Fibroblast of lung (primary cell): ENCODE results near the gene OPTC. TPM values are rescaled to one million over a fixed set of nuclear protein-coding genes. Genes with fewer than 3 reads are reported as not detected.
A peak's percentile ranks its signal among the peaks of the same experiment; 100 is the strongest.

Source experiments
- DNase-seq, 2 donors: peaks; one replicate each; pipeline versions ENCODE4 v3.0.0 to v3.0.0-alpha.2; 2010; ENCODE audit warnings: low read depth in 2 of 2
- H2AFZ ChIP-seq: 2 replicates; pipeline ENCODE4 v1.5.1; 2012; ENCODE audit warnings: low read length, control low read depth, inconsistent platforms
- H3K27ac ChIP-seq: 2 replicates; pipeline ENCODE4 v1.5.1; 2011; ENCODE audit warnings: low read length, control low read depth; ENCODE audit not compliant: insufficient read depth
- H3K27me3 ChIP-seq: 2 replicates; pipeline ENCODE4 v1.5.1; 2011; ENCODE audit warnings: mild to moderate bottlenecking, low read length; ENCODE audit not compliant: control insufficient read depth, insufficient read depth
- H3K36me3 ChIP-seq: 2 replicates; pipeline ENCODE4 v1.5.1; 2011; ENCODE audit warnings: low read length; ENCODE audit not compliant: control insufficient read depth, insufficient read depth
- H3K4me1 ChIP-seq: 2 replicates; pipeline ENCODE4 v1.5.1; 2011; ENCODE audit warnings: low read length; ENCODE audit not compliant: control insufficient read depth, insufficient read depth; ENCODE audit errors: extremely low read depth
- H3K4me2 ChIP-seq: 2 replicates; pipeline ENCODE4 v1.5.1; 2011; ENCODE audit warnings: low read length, control low read depth; ENCODE audit not compliant: insufficient read depth; ENCODE audit errors: extremely low read depth
- H3K4me3 ChIP-seq, 4 experiments: fragments of 200-600 bp in 1 of 4; sonication (generic) in 1 of 4; replicated peaks in 1 of 4; 2 replicates each; pipeline ENCODE4 v1.5.1; 2011 to 2016; ENCODE audit warnings: low read length in 4 of 4, low read depth in 3 of 4, mild to moderate bottlenecking in 3 of 4, control low read depth in 2 of 4, inconsistent platforms in 1 of 4, mixed read lengths in 1 of 4; ENCODE audit not compliant: insufficient read depth in 1 of 4; ENCODE audit errors: control extremely low read depth in 1 of 4
- H3K79me2 ChIP-seq: 2 replicates; pipeline ENCODE4 v1.5.1; 2012; ENCODE audit warnings: mild to moderate bottlenecking, low read length, inconsistent platforms; ENCODE audit not compliant: control insufficient read depth, insufficient read depth
- H3K9ac ChIP-seq: 2 replicates; pipeline ENCODE4 v1.5.1; 2011; ENCODE audit warnings: mild to moderate bottlenecking, low read length, control low read depth; ENCODE audit not compliant: insufficient read depth
- H3K9me3 ChIP-seq: 2 replicates; pipeline ENCODE4 v1.5.1; 2012; ENCODE audit warnings: low read depth, low read length; ENCODE audit not compliant: control insufficient read depth, insufficient read depth
- H4K20me1 ChIP-seq: 2 replicates; pipeline ENCODE4 v1.5.1; 2011; ENCODE audit warnings: low read length; ENCODE audit not compliant: control insufficient read depth, insufficient read depth; ENCODE audit errors: extremely low read depth
- CTCF ChIP-seq, 2 donors: IDR thresholded peaks in 1 of 2; conservative IDR thresholded peaks in 1 of 2; 1 replicate in 1 of 2; 2 replicates in 1 of 2; pipeline ENCODE4 v1.5.1; 2011 to 2012; ENCODE audit warnings: low read length in 2 of 2, control low read depth in 1 of 2, inconsistent platforms in 1 of 2, low read depth in 1 of 2, mild to moderate bottlenecking in 1 of 2
- EZH2 ChIP-seq: IDR thresholded peaks from 2 replicates; pipeline ENCODE4 v1.5.1; 2012; ENCODE audit warnings: low read length, control low read depth, mild to moderate bottlenecking; ENCODE audit errors: missing control alignments
- polyA plus RNA-seq, 2 donors: library from polyadenylated mRNA; depleted of rRNA in 1 of 2; stranded (reverse) in 1 of 2; unstranded in 1 of 2; fragments of >200 nt; gene quantifications; 2 replicates each; pipeline ENCODE4 v1.2.1, GENCODE V29; 2011 to 2012; ENCODE audit warnings: missing spikeins in 1 of 2
- total RNA-seq: library from RNA; depleted of rRNA; stranded (reverse); fragments of >200 nt; gene quantifications from 2 replicates; pipeline ENCODE4 v1.2.1, GENCODE V29; 2014

OPTC gene
- total and polyA plus RNA-seq, 2 donors (not counting 1 experiment from before 2014, with no cell fraction given): not detected

GRCh38 chr1:203511930-203512329, 18.0 kb downstream of the OPTC start:
- TF ChIP-seq EZH2 (no peak), CTCF (conservative IDR thresholded peaks at IDR 0.05 in 1 of 2, IDR thresholded peaks at IDR 0.05 in 1 of 2; ENCODE audit: low read depth in 1 of 2, low read length in 2 of 2) (no peak)
- no peak overlapping the region for H3K4me2 ChIP-seq

DNA sequence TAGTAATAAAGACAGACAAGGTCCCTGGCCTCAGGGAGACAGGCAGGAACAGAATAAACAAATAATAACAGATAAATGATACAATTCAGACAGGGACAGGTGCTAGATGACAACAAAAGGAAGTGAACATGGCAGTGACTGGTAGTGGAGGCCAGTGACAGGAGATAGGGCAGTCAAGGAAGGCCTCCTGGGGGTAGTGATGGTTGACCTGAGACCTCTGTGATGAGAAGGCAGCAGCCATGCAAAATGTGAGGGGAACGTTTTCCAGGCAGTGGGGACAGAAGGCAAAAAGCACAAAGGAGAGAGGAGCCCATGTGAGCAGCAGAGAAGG, 18.5 kb downstream of the OPTC start:
- Histone ChIP-seq H3K79me2 (no peaks in the 10 kb centered on the region), H3K4me3 (no peak overlapping the region), H3K9me3 (no peaks in the 10 kb centered on the region), H3K4me1 (peaks cover 31% of the 10 kb centered on the region), H3K36me3 (no peaks in the 10 kb centered on the region), H3K9ac (peak overlapping the region; percentile 16), H4K20me1 (no peaks in the 10 kb centered on the region), H2AFZ (peak overlapping the region; percentile 2), H3K27ac (peak overlapping the region; percentile 91), H3K27me3 (no peaks in the 10 kb centered on the region), H3K4me2 (peak overlapping the region; percentile 13)
- no peak for TF ChIP-seq EZH2
- no peak for TF ChIP-seq CTCF (conservative IDR thresholded peaks at IDR 0.05 in 1 of 2, IDR thresholded peaks at IDR 0.05 in 1 of 2; ENCODE audit: low read depth in 1 of 2, low read length in 2 of 2)
- no peak for DNase-seq

More at GRCh38 chr1:203511930-203512329, 18.0 kb downstream of the OPTC start:
- Histone ChIP-seq H2AFZ (no peak overlapping the region), H3K27me3 (no peaks in the 10 kb centered on the region), H3K4me3 (no peak overlapping the region), H3K9me3 (no peaks in the 10 kb centered on the region), H3K79me2 (no peaks in the 10 kb centered on the region), H3K4me1 (peaks cover 36% of the 10 kb centered on the region), H3K36me3 (no peaks in the 10 kb centered on the region), H4K20me1 (no peaks in the 10 kb centered on the region), H3K27ac (peak overlapping the region; percentile 91), H3K9ac (peak overlapping the region; percentile 16)
- no peak for DNase-seq

DNA sequence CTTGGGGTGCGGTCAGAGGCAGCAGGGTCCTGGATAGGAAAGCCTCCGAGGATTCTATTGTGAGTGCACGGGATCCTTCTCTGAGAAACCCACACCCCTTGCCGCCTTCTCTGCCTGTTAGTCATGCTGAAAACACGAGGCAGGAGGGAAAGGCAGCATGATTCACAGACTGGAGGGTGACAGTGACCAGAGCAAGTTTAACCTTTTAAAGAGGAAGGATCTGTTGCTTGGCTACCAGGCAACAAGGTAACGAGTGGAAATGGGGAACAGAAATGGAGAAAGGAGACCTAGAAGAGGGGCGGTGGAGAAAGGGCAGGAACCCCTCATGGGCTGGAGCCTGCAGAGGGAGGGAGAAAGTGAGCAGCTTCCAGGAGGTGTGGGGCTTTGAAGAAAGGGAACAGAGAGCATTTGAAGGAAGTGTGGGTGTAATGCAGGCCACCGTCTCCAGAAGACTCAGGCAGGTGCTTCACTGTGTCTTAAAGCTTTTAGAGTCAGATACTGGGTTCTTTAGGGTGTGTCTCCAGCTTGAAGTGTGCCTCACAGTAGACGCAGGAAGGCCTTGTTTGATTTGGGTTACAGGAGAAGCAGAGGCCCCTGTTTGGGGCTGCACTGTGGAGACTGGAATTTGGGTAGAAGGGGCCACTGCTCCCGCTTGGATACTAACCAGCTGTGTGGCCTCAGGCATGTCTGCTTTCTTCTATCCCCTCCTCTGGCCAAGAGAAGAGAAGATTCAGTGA, 19.1 kb downstream of the OPTC start:
- H3K9me3 ChIP-seq: no peaks in the 10 kb centered on the region
- H2AFZ ChIP-seq: peak overlapping the region; percentile 7
- DNase-seq: peak; percentile 90 to 97
- H4K20me1 ChIP-seq: no peaks in the 10 kb centered on the region
- H3K4me3 ChIP-seq: no peak overlapping the region
- peak overlapping the region; percentile 57 for H3K9ac ChIP-seq
- no peaks in the 10 kb centered on the region for H3K27me3 ChIP-seq
- H3K27ac ChIP-seq: peak overlapping the region; percentile 91
- TF ChIP-seq EZH2: no peak
- no peak for TF ChIP-seq CTCF (conservative IDR thresholded peaks at IDR 0.05 in 1 of 2, IDR thresholded peaks at IDR 0.05 in 1 of 2; ENCODE audit: low read depth in 1 of 2, low read length in 2 of 2)
- H3K36me3 ChIP-seq: no peaks in the 10 kb centered on the region
- H3K79me2 ChIP-seq: no peaks in the 10 kb centered on the region
- peak overlapping the region; percentile 13 for H3K4me2 ChIP-seq
- H3K4me1 ChIP-seq: peaks cover 29% of the 10 kb centered on the region
